Epidermal melanocyte (primary cell): ENCODE results near the gene P2RX2.

Experiments used
- DNase-seq: peaks from one replicate; pipeline ENCODE4 v3.0.0; 2011; ENCODE audit warnings: low spot score; ENCODE audit not compliant: insufficient read length

Gene P2RX2

GRCh38 chr12:132660052-132660451 lies 41.5 kb downstream of the P2RX2 start:
- DNase-seq, result no peak

GRCh38 chr12:132660996-132661395 lies 42.4 kb downstream of the P2RX2 start:
- no peak for DNase-seq

- DNase-seq, result no peak
Observed at GRCh38 chr12:132661972-132662371, 43.4 kb downstream of the P2RX2 start.

- DNase-seq, result no peak
Observed at GRCh38 chr12:132662901-132663755, 44.6 kb downstream of the P2RX2 start.

- DNase-seq, result no peak
Observed at GRCh38 chr12:132664206-132665148, 45.9 kb downstream of the P2RX2 start.

- no peak for DNase-seq
Observed at GRCh38 chr12:132665149-132665491, 46.5 kb downstream of the P2RX2 start.

- DNase-seq, result no peak
Observed at GRCh38 chr12:132665794-132666193, 47.2 kb downstream of the P2RX2 start.

- DNase-seq, result no peak
Observed at GRCh38 chr12:132668191-132669088, 49.9 kb downstream of the P2RX2 start.

- no peak for DNase-seq
Observed at GRCh38 chr12:132669166-132669879, 50.7 kb downstream of the P2RX2 start.
